ENCODE data around the gene SAMSN1.

DNA sequence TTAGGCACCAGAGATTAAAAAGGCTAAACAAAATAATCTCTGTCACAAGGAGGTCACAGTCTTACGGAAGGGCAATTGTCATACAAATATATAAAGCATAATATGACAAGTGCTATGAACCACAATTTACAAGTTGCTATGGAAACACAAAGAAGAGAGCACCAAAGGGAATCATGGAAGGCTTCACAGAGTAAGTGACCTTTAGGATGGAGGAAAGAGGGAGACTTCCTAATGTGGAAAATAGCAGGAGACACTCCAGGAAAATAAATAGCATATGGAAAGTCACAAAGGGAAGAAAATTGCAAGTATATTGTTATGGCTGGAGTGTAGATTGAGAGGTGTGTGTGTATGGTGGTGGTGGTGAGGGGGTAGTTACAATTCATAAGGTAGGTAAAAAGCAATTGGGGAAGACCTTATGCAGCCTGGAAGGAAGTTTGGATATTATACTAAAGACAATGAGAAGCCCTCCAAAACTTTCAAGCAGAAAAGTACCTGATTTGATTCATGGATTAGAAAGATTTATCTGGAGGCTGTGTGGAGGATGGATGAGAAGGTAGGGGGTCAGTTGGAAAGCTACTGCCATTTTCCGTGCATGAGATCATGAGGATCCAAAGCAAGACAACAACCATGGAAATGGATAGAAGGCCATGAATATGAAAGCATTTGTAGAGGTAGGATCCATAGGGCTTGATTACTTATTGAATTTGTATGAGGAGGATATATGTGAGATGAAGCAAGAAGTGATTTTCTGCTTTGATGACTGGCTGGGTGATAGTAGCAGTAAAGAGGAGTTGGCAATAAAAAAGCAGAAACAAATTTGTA lies 61.7 kb downstream of the SAMSN1 start:
- TF ChIP-seq CTCF (IDR thresholded peaks at IDR 0.05) (no peak), POLR2A (IDR thresholded peaks at IDR 0.05) (no peak)

Data from heart left ventricle (tissue), 13 donors.